GM23338 (cell line): Measurements from ENCODE around the gene FCRL5. TPM values are rescaled to one million over a fixed set of nuclear protein-coding genes. Genes with fewer than 3 reads are reported as not detected.

Source experiments
- ATAC-seq: fragments of 200-7000 bp; cut with Tn5 transposase; 3 replicates; pipeline ENCODE4 v1.9.1; 2020
- DNase-seq: peaks from one replicate; pipeline ENCODE4 v3.0.0-alpha.2; 2015; ENCODE audit warnings: low spot score
- H2AFZ ChIP-seq: fragments of 200-600 bp; sonication (generic); 2 replicates; pipeline ENCODE4 v1.8.0; 2016; ENCODE audit warnings: antibody characterized with exemption, mild to moderate bottlenecking, moderate library complexity
- H3F3A ChIP-seq: fragments of 200-600 bp; sonication (generic); replicated peaks from 2 replicates; pipeline ENCODE4 v1.8.0; 2017; ENCODE audit warnings: antibody characterized with exemption, mixed run types, low read depth
- H3K27ac ChIP-seq: fragments of 200-600 bp; sonication (generic); 2 replicates; pipeline ENCODE4 v1.6.1; 2016; ENCODE audit warnings: low read depth
- H3K27me3 ChIP-seq: fragments of 200-600 bp; sonication (generic); 2 replicates; pipeline ENCODE4 v1.8.0; 2016; ENCODE audit warnings: mild to moderate bottlenecking, mixed run types, moderate library complexity; ENCODE audit not compliant: insufficient read depth
- H3K36me3 ChIP-seq: fragments of 200-600 bp; sonication (generic); 2 replicates; pipeline ENCODE4 v1.8.0; 2016; ENCODE audit warnings: mild to moderate bottlenecking; ENCODE audit not compliant: insufficient read depth
- H3K4me1 ChIP-seq: fragments of 200-600 bp; sonication (generic); 2 replicates; pipeline ENCODE4 v1.8.0; 2016; ENCODE audit warnings: mild to moderate bottlenecking, moderate library complexity; ENCODE audit not compliant: insufficient read depth
- H3K4me2 ChIP-seq: fragments of 200-600 bp; sonication (generic); 2 replicates; pipeline ENCODE4 v1.7.1; 2017; ENCODE audit warnings: mixed run types
- H3K4me3 ChIP-seq: fragments of 200-600 bp; sonication (generic); 2 replicates; pipeline ENCODE4 v1.6.1; 2016; ENCODE audit warnings: mixed run types
- H3K79me2 ChIP-seq: fragments of 200-600 bp; sonication (generic); replicated peaks from 2 replicates; pipeline ENCODE4 v1.8.0; 2017; ENCODE audit warnings: mild to moderate bottlenecking; ENCODE audit not compliant: insufficient read depth
- H3K9me2 ChIP-seq: fragments of 200-600 bp; sonication (generic); 2 replicates; pipeline ENCODE4 v1.8.0; 2017; ENCODE audit not compliant: insufficient read depth
- H4K20me1 ChIP-seq: fragments of 200-600 bp; sonication (generic); replicated peaks from 2 replicates; pipeline ENCODE4 v1.8.0; 2017; ENCODE audit warnings: mild to moderate bottlenecking; ENCODE audit not compliant: insufficient read depth
- H3K27ac Mint-ChIP-seq: 2 replicates; pipeline ENCODE4 v1.8.0; 2020; ENCODE audit warnings: inconsistent platforms, mild to moderate bottlenecking, moderate library complexity, mixed read lengths
- H3K27me3 Mint-ChIP-seq: 3 replicates; pipeline ENCODE4 v1.8.0; 2022; ENCODE audit warnings: low read depth, mild to moderate bottlenecking, moderate library complexity, mixed read lengths, inconsistent platforms; ENCODE audit not compliant: insufficient read depth, poor library complexity
- H3K36me3 Mint-ChIP-seq: 3 replicates; pipeline ENCODE4 v1.8.0; 2021; ENCODE audit warnings: low read depth, mild to moderate bottlenecking, inconsistent platforms, moderate library complexity, mixed read lengths
- H3K4me1 Mint-ChIP-seq: 3 replicates; pipeline ENCODE4 v1.8.0; 2020; ENCODE audit warnings: mild to moderate bottlenecking, inconsistent platforms, mixed read lengths
- H3K4me3 Mint-ChIP-seq: 3 replicates; pipeline ENCODE4 v1.8.0; 2021; ENCODE audit warnings: moderate library complexity, mild to moderate bottlenecking, inconsistent platforms, mixed read lengths
- H3K9me3 Mint-ChIP-seq: 3 replicates; pipeline ENCODE4 v1.8.0; 2020; ENCODE audit warnings: moderate library complexity, mild to moderate bottlenecking, inconsistent platforms, mixed read lengths
- CREB1 ChIP-seq: fragments of 250-450 bp; sonication (Bioruptor Pico); IDR thresholded peaks from 2 replicates; pipeline ENCODE4 v1.5.0; 2020; ENCODE audit warnings: low read depth, mild to moderate bottlenecking, moderate library complexity
- CTCF ChIP-seq, 2 experiments: fragments of 200-600 bp in 1 of 2; sonication (generic) in 1 of 2; conservative IDR thresholded peaks; 2 replicates each; pipeline versions ENCODE4 v1.5.1 to v1.6.1; 2016 to 2017; ENCODE audit warnings: antibody characterized with exemption in 2 of 2, low read depth in 2 of 2, mild to moderate bottlenecking in 2 of 2, moderate library complexity in 1 of 2
- EZH2 ChIP-seq: fragments of 200-600 bp; sonication (generic); IDR thresholded peaks from one replicate; pipeline ENCODE4 v1.8.0; 2017; ENCODE audit warnings: antibody characterized with exemption, mild to moderate bottlenecking, low read depth; ENCODE audit not compliant: unreplicated experiment
- JUNB ChIP-seq: IDR thresholded peaks from one replicate; pipeline ENCODE4 v1.6.1; 2016; ENCODE audit warnings: antibody characterized with exemption; ENCODE audit not compliant: unreplicated experiment
- NANOG ChIP-seq: IDR thresholded peaks from 2 replicates; pipeline ENCODE4 v1.6.1; 2016; ENCODE audit warnings: antibody characterized with exemption, borderline replicate concordance
- REST ChIP-seq: IDR thresholded peaks from one replicate; pipeline ENCODE4 v1.6.1; 2018; ENCODE audit warnings: antibody characterized with exemption; ENCODE audit not compliant: unreplicated experiment
- STAT1 ChIP-seq: IDR thresholded peaks from one replicate; pipeline ENCODE4 v1.6.1; 2016; ENCODE audit warnings: antibody characterized with exemption; ENCODE audit not compliant: unreplicated experiment
- ZNF331 ChIP-seq: fragments of 250-450 bp; sonication (Bioruptor Pico); IDR thresholded peaks from 2 replicates; pipeline ENCODE4 v1.5.0; 2020; ENCODE audit warnings: low read depth, mild to moderate bottlenecking, moderate library complexity
- ZNF462 ChIP-seq: fragments of 250-450 bp; sonication (Bioruptor Pico); IDR thresholded peaks from 2 replicates; pipeline ENCODE4 v1.5.0; 2020; ENCODE audit warnings: mild to moderate bottlenecking, moderate library complexity
- polyA plus RNA-seq: library from polyadenylated mRNA; unstranded; fragments of >200 nt; fragmentation: Nextera tagmentation; extraction: Ambion mirVana; gene quantifications from 2 replicates; pipeline ENCODE4 v1.2.1, GENCODE V29; 2016
- total RNA-seq: library from RNA; depleted of rRNA; stranded (reverse); fragments of >200 nt; shearing (Covaris generic); gene quantifications from 2 replicates; pipeline ENCODE4 v1.2.3, GENCODE V29; 2014

The FCRL5 gene
- total and polyA plus RNA-seq, 2 experiments from 2014 or later = 0.79 to 2.8 TPM

- no peak overlapping the region for H3K4me3 ChIP-seq
- H4K20me1 ChIP-seq = no peaks in the 10 kb centered on the region
- no peak overlapping the region for H3K27ac ChIP-seq
- no peaks in the 10 kb centered on the region for H3K9me2 ChIP-seq
- H2AFZ ChIP-seq = no peak overlapping the region
- H3K9me3 Mint-ChIP-seq = no peaks in the 10 kb centered on the region
- DNase-seq (no peak), ATAC-seq (no peak)
- peaks cover 6% of the 10 kb centered on the region for H3K27me3 Mint-ChIP-seq
- H3K4me3 Mint-ChIP-seq = no peak overlapping the region
- no peaks in the 10 kb centered on the region; the same call in 2 of the 3 replicates for H3K36me3 Mint-ChIP-seq
- H3K36me3 ChIP-seq = no peaks in the 10 kb centered on the region
- TF ChIP-seq CREB1 (CRISPR knock-in tag) = no peak
- no peak for TF ChIP-seq ZNF462
- no peak for TF ChIP-seq EZH2
- no peak for TF ChIP-seq ZNF331 (CRISPR knock-in tag)
- TF ChIP-seq JUNB = no peak
- no peak for TF ChIP-seq STAT1
- H3K4me2 ChIP-seq = no peak overlapping the region
- no peaks in the 10 kb centered on the region; the same call in 1 of the 2 replicates for H3K4me1 ChIP-seq
- no peak overlapping the region for H3K27ac Mint-ChIP-seq
- no peaks in the 10 kb centered on the region for H3F3A ChIP-seq
- H3K4me1 Mint-ChIP-seq = no peaks in the 10 kb centered on the region; the same call in 2 of the 3 replicates
- no peaks in the 10 kb centered on the region for H3K27me3 ChIP-seq
- no peaks in the 10 kb centered on the region for H3K79me2 ChIP-seq
These were observed 66.5 kb downstream of the FCRL5 start for GRCh38 chr1:157485793-157486192.

GRCh38 chr1:157484573-157484972 is 67.7 kb downstream of the FCRL5 start:
- H3K36me3 ChIP-seq = no peaks in the 10 kb centered on the region
- Mint-ChIP-seq H3K9me3 (no peaks in the 10 kb centered on the region), H3K27me3 (peaks cover 5% of the 10 kb centered on the region), H3K4me3 (no peak overlapping the region), H3K36me3 (no peaks in the 10 kb centered on the region; the same call in 2 of the 3 replicates), H3K27ac (no peak overlapping the region), H3K4me1 (no peaks in the 10 kb centered on the region; the same call in 2 of the 3 replicates)
- H3K9me2 ChIP-seq = no peaks in the 10 kb centered on the region
- no peak overlapping the region for H3K27ac ChIP-seq
- no peaks in the 10 kb centered on the region for H3K4me1 ChIP-seq
- H4K20me1 ChIP-seq = no peaks in the 10 kb centered on the region
- ATAC-seq (no peak), DNase-seq (no peak)
- no peak overlapping the region for H3K4me3 ChIP-seq
- H3K79me2 ChIP-seq = no peaks in the 10 kb centered on the region
- H3K27me3 ChIP-seq = no peaks in the 10 kb centered on the region
- H3K4me2 ChIP-seq = no peak overlapping the region
- H2AFZ ChIP-seq = no peak overlapping the region
- no peaks in the 10 kb centered on the region for H3F3A ChIP-seq
- TF ChIP-seq STAT1 = no peak
- no peak for TF ChIP-seq CTCF (conservative IDR thresholded peaks at IDR 0.05; ENCODE audit: low read depth in 2 of 2)
- no peak for TF ChIP-seq CREB1 (CRISPR knock-in tag)
- TF ChIP-seq REST = no peak
- no peak for TF ChIP-seq NANOG
